Fibroblast of skin of abdomen (primary cell): ENCODE data around the gene LIPA.
A peak's percentile ranks its signal among the peaks of the same experiment; 100 is the strongest.
"Not testable (repeated sequence)": the region's sequence is repeated elsewhere in the genome, so short reads cannot be mapped to it uniquely, and the experiment has no call there.

ENCODE experiments used
- DNase-seq: peaks from one replicate; pipeline ENCODE4 v3.0.0-alpha.2; 2013

Gene LIPA

DNA sequence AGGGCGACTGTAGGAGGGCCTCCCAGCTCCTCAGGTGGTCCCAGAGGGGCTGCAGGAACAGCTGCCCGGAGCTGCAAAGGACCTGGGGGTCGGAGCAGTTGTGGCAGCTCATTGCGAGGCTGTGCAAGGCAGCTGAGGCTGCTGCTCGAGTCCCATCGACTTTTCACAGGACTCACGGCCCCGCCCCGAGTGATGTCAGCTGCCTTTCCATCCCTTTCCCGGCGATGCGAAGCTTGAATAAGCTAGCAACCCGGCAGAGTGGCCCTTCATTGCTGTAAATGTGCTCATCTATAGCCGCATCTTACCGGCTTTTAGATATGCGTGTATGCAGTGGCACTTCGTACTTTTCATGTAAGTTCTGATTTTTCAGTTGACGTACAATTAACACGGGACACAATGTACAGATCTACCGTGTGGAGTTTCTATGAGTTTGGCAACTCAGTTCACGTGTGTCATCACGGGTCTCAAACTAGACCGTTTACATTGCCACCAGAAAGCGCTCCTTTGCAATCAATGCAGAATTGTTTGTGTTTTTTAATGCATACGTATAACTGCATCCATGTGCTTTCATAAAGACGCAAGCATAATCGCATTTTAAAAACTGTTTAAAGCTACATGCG is 44.3 kb downstream of the LIPA start, which contains the start of gene CH25H:
Gene CH25H, minus strand, starts transcription at position 137 of the 620 bp plus-strand sequence. Its CDS starts 25 bp downstream, at position 112.
- DNase-seq, result peak; percentile 92

DNA sequence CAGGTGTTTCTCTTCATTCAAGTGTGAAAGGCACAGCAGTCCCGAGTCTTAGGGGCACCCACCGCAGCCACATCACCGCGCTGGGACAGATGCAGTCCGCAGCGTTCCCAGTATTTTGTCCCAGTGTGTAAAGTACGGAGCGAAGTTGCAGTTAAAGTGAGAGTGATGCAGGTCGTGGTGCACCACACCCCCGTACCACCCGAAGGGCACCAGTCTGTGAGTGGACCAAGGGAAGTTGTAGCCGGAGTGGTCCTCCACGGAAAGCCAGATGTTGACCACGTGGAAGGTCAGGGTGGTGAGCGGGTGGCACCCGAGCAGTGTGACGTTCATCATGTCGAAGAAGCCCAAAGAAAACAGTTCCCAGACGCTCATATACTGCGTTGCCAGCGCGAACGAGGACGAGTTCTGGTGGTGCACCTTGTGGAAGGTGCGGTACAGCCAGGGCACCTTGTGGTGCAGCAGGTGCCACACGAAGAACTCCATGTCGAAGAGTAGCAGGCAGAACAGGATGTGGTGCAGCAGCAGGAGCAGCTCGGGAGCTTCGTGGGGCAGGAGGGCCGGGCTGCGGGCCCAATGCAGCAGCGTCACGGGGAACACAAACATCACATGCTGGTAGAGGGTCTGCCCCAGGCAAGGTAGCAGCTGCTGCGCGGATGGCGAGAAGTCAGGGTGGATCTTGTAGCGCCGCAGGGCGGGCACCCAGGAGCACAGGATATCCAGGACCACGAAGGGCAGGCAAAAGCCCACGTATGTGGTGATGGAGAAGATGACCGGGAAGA is 45.0 kb downstream of the LIPA start:
- DNase-seq, result no peak

DNA sequence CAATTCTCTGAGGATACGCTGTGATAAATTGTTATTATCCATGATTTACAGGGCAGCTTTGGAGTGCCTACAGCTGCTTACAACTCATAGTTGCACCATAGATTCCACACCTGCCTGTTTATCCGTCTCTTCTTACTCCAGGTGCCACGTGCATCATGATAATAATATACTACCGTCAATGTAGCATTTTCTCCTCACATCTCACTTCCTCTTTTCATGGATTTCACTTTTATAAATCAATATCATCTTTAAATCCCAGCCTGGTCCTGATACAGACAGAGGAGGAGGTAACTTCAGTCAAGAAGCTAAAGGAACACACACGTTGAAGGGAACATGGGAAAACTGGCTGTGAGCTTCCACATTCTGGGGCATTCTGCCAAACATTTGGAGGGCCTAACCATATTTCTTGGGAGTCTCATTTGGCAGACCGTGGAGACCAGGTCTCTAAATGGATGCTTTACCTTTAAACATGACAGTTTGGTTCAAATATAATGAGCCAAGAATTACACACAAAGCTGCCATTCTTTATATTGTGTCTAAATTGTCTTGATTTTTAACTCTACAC is 46.9 kb downstream of the LIPA start:
- peak; percentile 78 for DNase-seq

DNA sequence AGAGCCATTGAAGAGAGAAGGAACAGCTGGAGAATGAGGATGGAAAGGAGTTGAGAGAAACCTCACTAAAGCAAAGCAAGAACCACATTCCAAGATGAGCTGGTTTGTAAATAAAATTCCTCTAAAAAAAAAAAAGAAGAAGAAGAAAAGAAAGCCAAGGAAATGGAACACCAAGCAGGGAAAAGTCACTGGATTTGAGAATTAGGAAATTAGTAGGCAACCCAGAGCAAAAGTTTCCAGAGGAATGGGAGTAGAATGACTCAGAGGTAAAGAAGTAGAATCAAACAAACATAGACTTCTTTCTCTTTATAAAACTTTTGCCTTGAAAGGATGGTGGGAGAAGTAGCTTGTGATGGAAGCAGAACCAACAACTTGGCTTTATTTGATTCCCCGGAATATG is 48.3 kb downstream of the LIPA start:
- DNase-seq, result peak; percentile 57

DNA sequence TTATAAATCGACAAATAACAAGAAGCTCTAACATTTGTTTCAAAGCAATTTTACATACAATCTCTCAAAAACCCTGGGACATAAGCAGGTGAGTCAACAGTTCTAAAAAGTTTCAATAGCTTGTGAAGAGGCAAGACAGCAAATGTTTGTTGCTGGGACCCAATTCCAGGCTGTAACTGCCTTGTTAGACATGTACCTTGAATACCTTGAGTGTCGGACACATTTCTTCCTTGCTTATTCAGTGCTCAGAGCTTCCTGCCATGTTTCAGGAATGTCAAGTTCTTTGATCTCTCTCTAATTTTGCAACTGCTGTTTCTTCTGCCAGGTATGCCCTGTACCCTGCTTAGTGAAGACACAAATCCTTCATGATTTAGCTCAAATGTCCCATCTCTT is 49.5 kb downstream of the LIPA start:
- no peak for DNase-seq

DNA sequence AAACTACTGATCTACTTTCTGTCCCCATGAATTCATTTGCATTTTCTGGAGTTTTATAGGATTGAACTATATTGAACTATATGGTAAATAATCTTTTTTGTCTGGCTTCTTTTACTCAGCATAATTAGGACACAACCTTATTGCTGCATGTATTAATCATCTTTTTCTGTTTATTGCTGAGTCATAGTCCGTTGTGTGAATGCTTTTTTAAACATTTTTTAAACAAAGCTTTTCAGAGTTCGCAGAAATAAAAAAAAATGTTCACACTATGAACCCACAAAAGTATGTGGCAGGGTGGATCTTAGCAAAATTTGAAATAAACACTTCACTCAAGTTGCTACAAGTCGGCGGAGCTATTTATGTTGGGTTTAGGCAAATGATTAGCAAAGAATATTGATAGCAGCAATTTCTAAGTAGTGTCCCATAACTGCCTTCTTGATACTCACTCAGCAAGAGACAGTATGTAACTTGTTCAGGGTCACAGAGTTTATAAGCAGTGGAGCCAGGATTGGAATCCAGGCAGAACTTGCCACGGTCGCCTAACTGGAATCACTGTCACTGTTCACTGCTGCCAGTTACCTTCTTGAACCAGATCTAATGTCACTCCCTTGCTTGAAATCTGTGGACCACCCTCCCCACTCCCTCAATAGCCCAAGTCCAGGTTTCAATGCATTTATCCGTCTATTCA is 50.1 kb downstream of the LIPA start:
- no peak for DNase-seq

DNA sequence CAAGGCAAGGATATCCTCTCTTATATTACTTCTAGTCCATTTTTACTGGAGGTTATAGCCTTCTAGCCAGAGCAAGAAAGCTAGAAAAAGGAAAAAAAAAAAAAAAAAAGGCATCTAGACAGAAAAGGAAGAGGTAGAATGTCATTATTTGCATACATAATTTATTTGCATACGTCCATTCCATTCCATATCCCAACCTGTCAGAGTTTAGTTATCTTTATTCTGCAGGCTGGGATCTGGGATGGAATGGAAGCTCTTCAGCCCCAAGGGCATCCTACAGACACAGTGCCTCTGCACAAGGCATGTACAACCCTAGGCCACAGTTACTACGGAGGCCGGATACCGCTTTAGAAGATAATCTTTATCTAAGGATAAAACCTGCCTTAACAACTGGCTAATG is 54.1 kb downstream of the LIPA start:
- DNase-seq, result no peak

DNA sequence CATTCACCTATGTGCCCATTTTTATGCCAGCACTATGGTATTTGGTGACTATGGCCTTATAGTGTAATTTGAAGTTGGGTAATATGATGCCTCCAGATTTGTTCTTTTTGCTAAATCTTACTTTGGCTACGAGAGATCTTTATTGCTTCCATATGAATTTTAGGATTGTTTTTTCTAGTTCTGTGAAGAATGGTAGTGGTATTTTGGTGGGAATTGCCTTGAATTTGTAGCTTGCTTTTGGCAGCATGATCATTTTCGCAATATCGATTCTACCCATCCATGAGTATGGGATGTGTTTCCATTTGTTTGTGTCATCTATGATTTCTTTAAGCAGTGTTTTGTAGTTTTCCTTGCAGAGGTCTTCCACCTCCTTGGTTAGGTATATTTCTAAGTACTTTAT is 60.3 kb downstream of the LIPA start:
- DNase-seq, result not testable (repeated sequence)

DNA sequence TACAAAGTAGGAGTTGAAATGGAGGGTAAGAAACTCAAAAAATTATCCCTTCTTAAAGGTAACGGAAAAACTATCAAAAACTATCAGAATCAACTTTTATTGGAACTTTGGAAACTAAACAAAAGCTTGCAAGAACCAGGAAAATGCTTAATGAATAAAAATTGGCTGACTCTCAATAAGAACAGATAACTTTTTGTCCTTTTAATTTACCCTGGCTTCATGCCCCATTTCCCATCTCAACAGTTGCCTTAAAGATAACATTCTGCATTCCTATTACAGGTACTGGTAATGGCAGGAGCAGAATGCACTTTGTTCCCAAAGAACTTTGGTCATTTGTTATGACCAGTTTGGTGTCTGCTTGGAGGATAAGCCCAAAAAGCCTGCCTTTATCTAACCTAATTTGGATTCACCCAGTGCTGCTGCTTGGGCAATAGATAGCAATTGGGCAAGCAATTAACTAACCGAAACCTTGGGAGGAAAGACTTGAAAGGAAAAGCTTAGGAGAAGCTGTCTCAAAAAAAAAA is 62.3 kb downstream of the LIPA start:
- DNase-seq, result no peak

DNA sequence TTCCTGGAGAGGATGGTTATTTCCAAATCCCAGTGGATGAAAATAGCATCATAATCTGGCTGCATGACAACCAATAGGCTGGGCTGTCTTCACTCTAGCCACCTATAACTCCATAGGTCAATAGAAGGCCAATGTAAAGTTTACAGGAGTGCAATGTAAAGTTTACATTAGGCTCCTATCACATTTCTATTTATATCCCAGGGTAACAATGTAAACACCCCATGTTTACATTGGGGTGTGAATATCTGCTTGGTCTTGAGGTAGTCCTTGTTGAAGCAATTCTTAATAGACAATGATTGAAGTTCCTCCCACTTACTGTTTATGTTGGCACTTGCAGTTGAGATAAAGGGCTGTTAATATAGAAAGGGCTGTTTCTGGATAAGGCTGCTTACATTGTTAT is 65.9 kb downstream of the LIPA start:
- no peak for DNase-seq

DNA sequence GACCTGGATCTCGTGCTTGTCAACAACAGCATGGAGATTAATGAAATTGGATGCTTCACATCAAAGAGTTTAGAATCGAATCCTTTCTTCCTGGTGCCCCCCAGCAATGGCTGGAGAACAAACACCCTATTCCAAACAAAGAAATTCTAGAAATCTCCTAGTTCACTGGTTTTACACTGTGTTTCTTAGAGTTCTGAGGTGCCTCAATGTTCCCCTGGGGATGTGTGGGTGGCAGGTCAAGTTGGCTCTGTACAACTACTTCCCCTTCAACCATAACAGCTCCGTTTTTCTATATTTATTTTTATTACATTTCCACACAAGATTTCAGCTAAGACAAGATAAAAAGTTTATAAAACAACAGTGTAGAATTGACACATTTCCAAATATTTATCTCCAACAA is 66.9 kb downstream of the LIPA start:
- DNase-seq, result no peak

DNA sequence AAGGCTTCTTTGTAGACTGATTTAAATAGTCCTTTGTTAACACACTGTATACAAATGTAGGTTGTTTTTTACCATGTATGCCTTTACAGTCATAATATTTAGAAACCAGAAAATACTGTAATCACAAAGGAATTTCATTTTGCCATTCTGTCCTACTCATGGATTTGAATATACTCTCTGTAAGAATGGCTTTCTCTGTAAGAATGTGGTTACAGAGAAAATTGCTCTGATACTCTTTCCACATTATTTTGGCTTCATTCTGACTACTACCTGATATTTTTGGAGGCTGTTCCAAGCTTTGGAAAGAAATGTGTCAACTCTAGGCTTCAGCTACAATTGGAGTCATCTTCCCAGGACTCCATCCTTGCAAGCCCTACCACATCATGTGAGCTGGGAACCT is 68.0 kb downstream of the LIPA start:
- peak; percentile 59 for DNase-seq

DNA sequence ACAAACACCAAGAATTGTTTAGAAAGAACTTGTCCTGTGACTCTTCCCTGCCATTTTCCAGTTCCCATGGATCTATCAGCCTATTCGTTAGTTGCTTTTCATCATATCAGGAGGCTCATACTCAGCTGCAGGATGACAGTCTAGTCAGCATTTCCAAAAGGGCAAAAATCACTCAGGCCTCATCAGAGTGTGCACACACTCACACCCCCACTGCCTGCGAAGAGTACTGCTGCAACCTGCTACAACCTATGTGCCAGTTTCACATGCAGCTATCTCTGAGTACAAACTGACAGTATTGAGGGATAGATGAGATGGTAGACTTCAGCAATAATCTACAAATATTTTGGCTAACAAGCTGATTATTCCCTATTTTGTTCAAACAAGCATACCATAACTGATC is 68.7 kb downstream of the LIPA start:
- no peak for DNase-seq

DNA sequence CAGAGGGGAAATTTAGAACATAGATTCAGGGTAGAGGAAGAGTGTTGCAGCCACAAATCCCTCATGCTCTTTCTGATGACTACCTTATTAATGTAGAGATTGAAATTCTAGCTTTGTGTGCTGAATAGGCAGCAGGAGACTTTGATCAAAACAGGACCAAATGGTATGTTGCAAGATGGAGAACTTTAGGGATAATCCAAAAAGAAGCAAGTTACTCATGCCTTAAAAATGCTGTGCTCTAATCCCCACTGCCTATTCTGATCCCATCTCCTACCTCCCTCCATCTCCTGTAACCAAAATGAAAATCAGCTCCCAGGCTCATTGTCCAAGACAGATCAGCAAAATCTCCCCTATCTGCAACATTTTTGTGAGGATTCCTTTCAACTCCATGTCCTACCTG is 75.8 kb downstream of the LIPA start:
- peak; percentile 52 for DNase-seq

DNA sequence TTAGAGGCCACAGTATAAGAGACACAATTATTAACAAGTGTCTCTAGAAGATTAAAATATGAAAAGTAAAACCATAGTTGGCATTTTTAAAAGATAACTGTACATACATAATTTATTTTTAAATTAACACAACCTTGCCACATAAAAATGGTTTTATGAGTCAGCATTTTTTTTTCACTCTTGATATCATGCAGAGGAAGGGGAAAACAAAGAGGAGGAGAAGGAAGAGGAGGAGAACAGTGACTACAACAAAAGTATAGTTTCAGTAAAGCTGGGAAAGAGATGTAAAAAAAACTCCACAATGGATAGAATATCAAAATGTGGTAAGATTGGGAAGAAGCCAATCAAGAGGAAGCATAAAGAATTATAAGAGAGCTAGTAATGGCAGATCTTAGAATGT is 78.5 kb downstream of the LIPA start:
- DNase-seq, result no peak

DNA sequence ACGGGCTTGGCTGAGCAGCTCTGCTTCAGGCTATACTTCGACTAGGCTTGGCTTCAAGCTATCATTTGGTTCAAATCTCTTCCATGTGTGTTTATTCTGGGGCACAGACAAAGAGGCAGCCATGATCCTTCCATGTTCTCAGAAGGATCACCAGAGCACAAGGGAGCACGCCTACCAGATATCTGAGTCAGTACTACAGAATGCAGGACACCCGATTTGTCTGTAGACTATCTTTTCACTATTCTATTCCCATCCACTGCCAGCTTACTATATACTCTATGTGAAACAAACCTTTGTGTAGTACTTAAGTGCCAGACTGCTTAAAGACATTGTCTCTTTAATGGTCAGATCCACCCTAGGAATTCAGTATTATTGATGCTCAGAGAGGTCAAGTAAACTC is 79.6 kb downstream of the LIPA start:
- peak; percentile 54 for DNase-seq

DNA sequence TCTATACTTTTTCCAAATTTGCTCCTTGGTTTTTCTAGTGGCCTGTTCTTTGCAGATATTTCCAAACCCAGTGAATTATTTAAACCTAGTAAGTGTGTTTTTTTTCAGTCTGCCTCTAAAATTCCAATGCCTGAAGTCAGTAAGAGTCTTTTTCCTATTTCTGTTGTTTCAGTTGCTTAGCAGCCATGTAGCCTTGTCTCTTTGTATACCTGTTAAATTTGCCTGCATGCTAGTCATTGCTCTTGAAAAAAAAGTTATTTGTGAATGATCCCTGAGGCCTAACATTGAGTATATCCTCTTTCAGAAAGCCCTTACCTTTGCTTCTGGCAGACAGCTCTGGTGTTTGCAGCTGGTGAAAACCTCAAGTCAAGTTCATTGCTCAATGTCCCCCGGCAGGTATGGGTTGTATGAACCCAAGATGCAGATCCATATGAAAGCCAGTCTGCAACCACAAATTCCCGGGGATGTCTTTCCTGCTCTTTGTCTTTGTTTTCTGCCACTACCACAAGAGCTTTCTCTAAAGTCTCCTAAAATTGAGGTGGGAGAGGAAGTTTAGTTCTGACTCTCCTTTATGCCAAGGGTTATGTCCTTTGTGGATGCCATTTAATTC is 80.2 kb downstream of the LIPA start:
- DNase-seq, result peak; percentile 44

DNA sequence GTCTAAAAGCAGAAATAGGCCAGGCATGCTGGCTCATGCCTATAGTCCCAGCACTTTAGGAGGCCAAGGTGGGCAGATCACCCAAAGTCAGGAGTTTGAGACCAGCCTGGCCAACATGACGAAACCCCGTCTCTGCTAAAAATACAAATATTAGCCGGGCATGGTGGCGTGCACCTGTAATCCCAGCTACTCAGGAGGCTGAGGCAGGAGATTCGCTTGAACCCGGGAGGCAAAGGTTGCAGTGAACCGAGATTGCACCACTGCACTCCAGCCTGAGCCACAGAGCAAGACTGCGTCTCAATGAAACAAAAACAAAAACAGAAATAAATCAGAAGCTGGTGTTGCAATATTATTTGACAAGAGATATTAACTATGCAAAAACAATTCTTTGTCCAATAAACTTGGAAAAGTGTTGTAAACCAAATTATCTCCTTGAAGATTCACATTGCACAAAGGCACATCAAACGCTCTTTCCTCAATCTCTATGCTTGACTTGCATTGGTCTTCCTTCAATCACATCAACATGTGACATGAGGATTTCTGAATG is 83.1 kb downstream of the LIPA start:
- not testable (repeated sequence) for DNase-seq

DNA sequence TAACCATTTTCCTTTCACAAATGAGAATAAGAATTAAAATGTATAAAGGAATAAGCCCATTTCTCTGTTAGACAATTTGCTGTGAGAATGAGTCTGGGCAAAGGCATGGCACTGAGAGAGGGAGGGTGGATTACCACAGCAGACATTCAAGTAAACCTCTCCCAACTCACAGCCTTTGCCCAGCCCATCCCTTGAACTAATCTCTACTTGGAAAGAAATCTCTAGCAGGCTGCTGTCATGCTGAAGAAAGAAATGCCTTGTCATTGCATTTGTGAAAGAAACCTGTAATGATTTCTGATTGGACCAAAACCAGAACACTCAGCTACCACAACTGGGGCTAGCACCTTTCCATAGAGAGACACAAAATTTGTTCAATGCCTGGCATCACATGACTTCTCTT is 83.7 kb downstream of the LIPA start:
- no peak for DNase-seq

DNA sequence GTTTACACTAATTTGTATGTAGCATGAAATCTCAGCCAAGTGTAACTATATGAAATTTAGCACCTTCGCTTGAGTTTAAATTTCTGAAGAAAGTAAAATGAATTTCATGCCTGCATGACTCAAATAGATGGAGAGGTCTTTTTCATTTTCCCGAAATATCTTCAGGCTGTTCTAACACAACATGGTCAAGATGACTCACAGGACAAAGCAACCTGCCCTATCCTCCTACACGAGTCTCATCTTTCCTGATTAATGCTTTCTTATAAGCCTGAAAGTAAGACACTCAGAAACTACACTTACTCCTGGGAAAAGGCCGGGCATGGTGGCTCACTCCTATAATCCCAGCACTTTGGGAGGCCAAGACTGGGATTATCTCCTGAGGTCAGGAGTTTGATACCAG is 85.7 kb downstream of the LIPA start:
- DNase-seq, result peak; percentile 57

DNA sequence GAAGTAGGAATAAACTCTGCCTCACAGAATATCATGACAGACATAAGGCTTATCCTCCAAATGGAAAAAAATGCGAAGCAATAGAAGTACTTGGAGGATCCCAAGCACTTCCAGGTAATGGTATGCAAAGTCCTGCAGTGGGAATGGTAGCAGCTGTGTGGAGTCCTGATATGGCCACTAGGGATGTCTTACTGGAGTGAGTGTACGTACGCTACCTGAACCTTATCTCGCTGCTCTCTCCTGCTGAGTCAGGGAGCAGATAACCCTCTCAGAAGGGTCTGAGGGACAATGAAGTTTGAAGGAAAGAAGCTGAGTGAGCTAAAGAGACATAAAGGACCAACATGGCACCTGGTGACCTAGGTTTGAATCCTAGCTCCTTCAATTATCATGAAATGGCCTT is 86.7 kb downstream of the LIPA start:
- DNase-seq, result no peak

DNA sequence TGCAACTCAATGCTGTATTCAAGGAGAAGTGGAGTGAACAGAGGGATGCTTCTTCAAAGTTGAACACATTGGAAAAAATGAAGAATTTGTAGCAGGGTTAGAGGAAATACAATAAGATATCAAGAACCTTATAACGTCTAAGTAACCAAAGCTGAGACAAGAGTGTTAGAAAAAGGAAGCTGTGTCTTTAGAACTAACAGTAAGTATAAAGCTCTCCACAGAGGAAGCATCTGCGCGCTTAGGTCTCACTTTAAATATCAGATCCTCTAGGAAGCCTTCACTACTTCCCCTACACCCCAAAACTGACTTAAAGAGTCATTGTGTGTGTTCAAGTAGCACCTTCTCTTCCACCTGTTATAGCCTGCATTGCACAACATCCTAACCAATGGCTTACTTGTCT is 87.5 kb downstream of the LIPA start:
- no peak for DNase-seq
